SK-N-SH treated with all-trans-retinoic acid at 6 μM for 48 hours (cell line): Measurements from ENCODE around the gene ARL5A.

ENCODE experiments used
- ATAC-seq: fragments of 200-7000 bp; cut with Tn5 transposase; 3 replicates; pipeline ENCODE4 v1.9.1; 2020; ENCODE audit warnings: mild to moderate bottlenecking, moderate library complexity
- ARNTL ChIP-seq: fragments of 450-650 bp; formaldehyde crosslinking; IDR thresholded peaks from 2 replicates; pipeline ENCODE4 v1.5.0; 2020; ENCODE audit warnings: low read depth, mild to moderate bottlenecking, moderate library complexity, borderline replicate concordance
- BACH2 ChIP-seq: fragments of 250-450 bp; sonication (Bioruptor Pico); IDR thresholded peaks from 2 replicates; pipeline ENCODE4 v1.9.0; 2021; ENCODE audit warnings: mild to moderate bottlenecking, borderline replicate concordance
- CSDC2 ChIP-seq: fragments of 250-450 bp; sonication (Bioruptor Pico); IDR thresholded peaks from 2 replicates; pipeline ENCODE4 v1.5.0; 2020; ENCODE audit warnings: mild to moderate bottlenecking, moderate library complexity
- CSRNP3 ChIP-seq: fragments of 250-450 bp; sonication (Bioruptor Pico); IDR thresholded peaks from 2 replicates; pipeline ENCODE4 v1.5.1; 2021; ENCODE audit warnings: mild to moderate bottlenecking, moderate library complexity
- ESRRG ChIP-seq: fragments of 250-450 bp; sonication (Bioruptor Pico); IDR thresholded peaks from 2 replicates; pipeline ENCODE4 v1.6.1; 2021; ENCODE audit warnings: mild to moderate bottlenecking
- GLIS3 ChIP-seq: fragments of 250-450 bp; sonication (Bioruptor Pico); IDR thresholded peaks from 2 replicates; pipeline ENCODE4 v1.5.0; 2020; ENCODE audit warnings: mild to moderate bottlenecking, moderate library complexity
- ISL1 ChIP-seq: fragments of 250-450 bp; sonication (Bioruptor Pico); IDR thresholded peaks from 2 replicates; pipeline ENCODE4 v2.1.2; 2022; ENCODE audit warnings: mild to moderate bottlenecking, moderate library complexity
- OSR1 ChIP-seq: fragments of 250-450 bp; sonication (Bioruptor Pico); IDR thresholded peaks from 2 replicates; pipeline ENCODE4 v1.8.0; 2022; ENCODE audit warnings: moderate library complexity, mild to moderate bottlenecking, inconsistent platforms
- PATZ1 ChIP-seq: fragments of 250-450 bp; sonication (Bioruptor Pico); IDR thresholded peaks from 2 replicates; pipeline ENCODE4 v1.8.0; 2020; ENCODE audit warnings: mild to moderate bottlenecking, moderate library complexity, borderline replicate concordance
- POU6F1 ChIP-seq: fragments of 250-450 bp; sonication (Bioruptor Pico); IDR thresholded peaks from 2 replicates; pipeline ENCODE4 v1.8.0; 2021; ENCODE audit warnings: low read depth, mild to moderate bottlenecking, moderate library complexity, borderline replicate concordance
- PPARA ChIP-seq: fragments of 250-450 bp; sonication (Bioruptor Pico); IDR thresholded peaks from 2 replicates; pipeline ENCODE4 v1.5.0; 2020; ENCODE audit warnings: mild to moderate bottlenecking, borderline replicate concordance
- RARB ChIP-seq: fragments of 250-450 bp; sonication (Bioruptor Pico); IDR thresholded peaks from 2 replicates; pipeline ENCODE4 v1.8.0; 2021; ENCODE audit warnings: mild to moderate bottlenecking, moderate library complexity
- SNAI2 ChIP-seq: fragments of 250-450 bp; sonication (Bioruptor Pico); IDR thresholded peaks from 2 replicates; pipeline ENCODE4 v1.5.0; 2020; ENCODE audit warnings: mild to moderate bottlenecking, moderate library complexity
- TOX ChIP-seq: fragments of 250-450 bp; sonication (Bioruptor Pico); IDR thresholded peaks from 2 replicates; pipeline ENCODE4 v1.8.0; 2021; ENCODE audit warnings: mild to moderate bottlenecking, moderate library complexity, borderline replicate concordance
- ZC3H10 ChIP-seq: fragments of 250-450 bp; sonication (Bioruptor Pico); IDR thresholded peaks from 2 replicates; pipeline ENCODE4 v1.5.1; 2021; ENCODE audit warnings: mild to moderate bottlenecking, moderate library complexity
- ZFP3 ChIP-seq: fragments of 250-450 bp; sonication (Bioruptor Pico); IDR thresholded peaks from 2 replicates; pipeline ENCODE4 v1.5.0; 2020; ENCODE audit warnings: mild to moderate bottlenecking, moderate library complexity
- ZFP30 ChIP-seq: fragments of 450-650 bp; formaldehyde crosslinking; IDR thresholded peaks from 2 replicates; pipeline ENCODE4 v1.5.0; 2022; ENCODE audit warnings: mild to moderate bottlenecking, moderate library complexity
- ZNF565 ChIP-seq: fragments of 450-650 bp; formaldehyde crosslinking; conservative IDR thresholded peaks from 2 replicates; pipeline ENCODE4 v1.5.0; 2020; ENCODE audit warnings: low read depth, mild to moderate bottlenecking, moderate library complexity
- ZNF70 ChIP-seq: fragments of 450-650 bp; formaldehyde crosslinking; IDR thresholded peaks from 2 replicates; pipeline ENCODE4 v1.5.0; 2020; ENCODE audit warnings: mild to moderate bottlenecking, moderate library complexity
- ZNF8 ChIP-seq: fragments of 450-650 bp; formaldehyde crosslinking; IDR thresholded peaks from 2 replicates; pipeline ENCODE4 v1.5.0; 2020; ENCODE audit warnings: mild to moderate bottlenecking, moderate library complexity
- TF ChIP-seq, protein P1 (sequence below): fragments of 250-450 bp; sonication (Bioruptor Pico); IDR thresholded peaks from 2 replicates; pipeline ENCODE4 v1.5.1; 2020; ENCODE audit warnings: low read depth, mild to moderate bottlenecking, moderate library complexity

The ARL5A gene

DNA sequence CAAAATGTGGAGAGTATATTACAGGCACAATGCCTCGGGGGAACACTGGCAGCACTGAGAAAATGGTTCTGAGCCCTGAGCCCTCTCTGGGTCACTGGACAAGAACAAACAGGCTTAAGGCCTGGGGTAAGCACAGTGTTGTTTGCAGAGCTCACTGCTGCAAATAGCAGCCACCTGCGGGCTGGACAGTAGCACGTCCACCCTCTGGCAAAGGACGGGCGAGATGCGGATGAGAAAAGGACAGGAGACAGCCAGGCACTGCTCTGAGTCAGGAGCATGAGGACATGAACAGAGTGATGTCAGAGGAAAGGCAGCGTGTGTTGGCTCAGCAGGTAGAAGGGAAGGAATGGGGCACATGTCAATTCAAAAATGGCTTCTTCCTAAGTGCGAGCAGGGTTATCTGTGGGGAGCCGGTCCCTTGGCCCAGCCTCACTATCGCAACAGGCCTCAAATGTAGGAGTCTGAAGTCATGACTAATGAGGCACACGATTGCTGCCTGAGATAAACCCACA is 68.0 kb downstream of the ARL5A start:
- ATAC-seq: no peak

GRCh38 chr2:151758744-151759143 is 69.5 kb downstream of the ARL5A start:
- TF ChIP-seq CSDC2 (CRISPR knock-in tag) (no peak), ZC3H10 (no peak), TOX (CRISPR knock-in tag) (no peak), ZNF8 (no peak), ESRRG (no peak), OSR1 (CRISPR knock-in tag) (no peak), ZFP3 (CRISPR knock-in tag) (no peak)
- ATAC-seq: no peak

More for the DNA sequence above, 68.0 kb downstream of the ARL5A start:
- TF ChIP-seq ARNTL (CRISPR knock-in tag) (no peak), CSDC2 (CRISPR knock-in tag) (no peak), RARB (CRISPR knock-in tag) (no peak), GLIS3 (CRISPR knock-in tag) (no peak)

- no peak for TF ChIP-seq ZC3H10
- no peak for TF ChIP-seq CSRNP3 (CRISPR knock-in tag)
- no peak for TF ChIP-seq BACH2
- no peak for TF ChIP-seq PPARA
- TF ChIP-seq ZNF70: no peak
- no peak for TF ChIP-seq SNAI2 (CRISPR knock-in tag)
- TF ChIP-seq, protein P1, sequence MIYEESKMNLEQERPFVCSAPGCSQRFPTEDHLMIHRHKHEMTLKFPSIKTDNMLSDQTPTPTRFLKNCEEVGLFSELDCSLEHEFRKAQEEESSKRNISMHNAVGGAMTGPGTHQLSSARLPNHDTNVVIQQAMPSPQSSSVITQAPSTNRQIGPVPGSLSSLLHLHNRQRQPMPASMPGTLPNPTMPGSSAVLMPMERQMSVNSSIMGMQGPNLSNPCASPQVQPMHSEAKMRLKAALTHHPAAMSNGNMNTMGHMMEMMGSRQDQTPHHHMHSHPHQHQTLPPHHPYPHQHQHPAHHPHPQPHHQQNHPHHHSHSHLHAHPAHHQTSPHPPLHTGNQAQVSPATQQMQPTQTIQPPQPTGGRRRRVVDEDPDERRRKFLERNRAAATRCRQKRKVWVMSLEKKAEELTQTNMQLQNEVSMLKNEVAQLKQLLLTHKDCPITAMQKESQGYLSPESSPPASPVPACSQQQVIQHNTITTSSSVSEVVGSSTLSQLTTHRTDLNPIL (CRISPR knock-in tag): no peak
- no peak for TF ChIP-seq TOX (CRISPR knock-in tag)
- no peak for TF ChIP-seq ZNF565
- no peak for TF ChIP-seq ISL1
- no peak for TF ChIP-seq OSR1 (CRISPR knock-in tag)
- no peak for TF ChIP-seq POU6F1 (CRISPR knock-in tag)
- TF ChIP-seq RARB (CRISPR knock-in tag): no peak
- no peak for TF ChIP-seq CSDC2 (CRISPR knock-in tag)
- TF ChIP-seq PATZ1 (CRISPR knock-in tag): no peak
- no peak for TF ChIP-seq ARNTL (CRISPR knock-in tag)
- TF ChIP-seq ZFP30 (CRISPR knock-in tag): no peak
- no peak for ATAC-seq
Observed at GRCh38 chr2:151757861-151758260, 70.4 kb downstream of the ARL5A start.

DNA sequence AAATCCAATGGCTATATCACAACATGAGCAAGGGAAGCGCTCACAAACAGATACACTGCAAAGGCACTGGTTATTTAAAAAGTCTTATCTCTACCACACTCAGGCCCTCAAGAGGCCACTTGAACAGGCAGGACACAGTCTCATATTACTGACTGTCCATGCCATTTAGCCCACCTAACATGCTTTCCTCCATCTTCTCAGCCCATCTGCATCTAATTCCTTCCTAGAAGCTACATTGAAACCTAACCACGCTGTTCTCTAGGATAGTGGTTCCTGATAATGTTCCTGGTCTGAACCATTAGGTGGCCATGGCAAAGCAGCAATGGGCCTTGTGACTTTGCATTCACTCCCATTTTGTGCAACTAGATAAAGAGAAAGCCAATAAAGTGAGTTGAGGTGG is 71.4 kb downstream of the ARL5A start:
- TF ChIP-seq ISL1 (no peak), ZFP30 (CRISPR knock-in tag) (no peak), ZFP3 (CRISPR knock-in tag) (no peak), CSDC2 (CRISPR knock-in tag) (no peak), CSRNP3 (CRISPR knock-in tag) (no peak), POU6F1 (CRISPR knock-in tag) (no peak)
- ATAC-seq: no peak
